WTC11 (cell line): ENCODE measurements around the gene ADAM29. TPM values are rescaled to one million over a fixed set of nuclear protein-coding genes. Genes with fewer than 3 reads are reported as not detected.

Source experiments
- ATAC-seq: fragments of 200-7000 bp; cut with Tn5 transposase; 2 replicates; pipeline ENCODE4 v1.10.0; 2021; ENCODE audit warnings: mild to moderate bottlenecking, moderate library complexity
- CTCF ChIA-PET: fragments of 300-600 bp; sonication (Branson Sonifier 250); formaldehyde crosslinking; loops from one replicate; lab custom pipeline; 2021; ENCODE audit warnings: antibody characterized with exemption; lab: Charles Lee
- POLR2A ChIA-PET: fragments of 350-600 bp; sonication (Branson Sonifier 250); formaldehyde crosslinking; loops from one replicate; lab custom pipeline; 2021; ENCODE audit warnings: antibody characterized with exemption; lab: Charles Lee
- DNase-seq: peaks from one replicate; pipeline ENCODE4 v3.0.0; 2021; ENCODE audit warnings: low spot score
- H3K27ac Mint-ChIP-seq: 2 replicates; pipeline ENCODE4 v1.8.0; 2021; ENCODE audit warnings: mixed read lengths
- H3K27me3 Mint-ChIP-seq: 2 replicates; pipeline ENCODE4 v1.8.0; 2021; ENCODE audit warnings: low read depth, mild to moderate bottlenecking, moderate library complexity, mixed read lengths
- H3K36me3 Mint-ChIP-seq: 2 replicates; pipeline ENCODE4 v1.8.0; 2021; ENCODE audit warnings: mixed read lengths
- H3K4me1 Mint-ChIP-seq: 2 replicates; pipeline ENCODE4 v1.8.0; 2022; ENCODE audit warnings: mixed read lengths
- H3K4me3 Mint-ChIP-seq: 2 replicates; pipeline ENCODE4 v1.8.0; 2021; ENCODE audit warnings: mild to moderate bottlenecking, moderate library complexity, mixed read lengths
- H3K9me3 Mint-ChIP-seq: 2 replicates; pipeline ENCODE4 v1.8.0; 2021; ENCODE audit warnings: mixed read lengths
- CREM ChIP-seq: sonication (generic); formaldehyde crosslinking; IDR thresholded peaks from 2 replicates; pipeline ENCODE4 v1.8.1; 2022; ENCODE audit warnings: mild to moderate bottlenecking, missing genetic modification reagents, moderate library complexity
- KAT7 ChIP-seq: sonication (generic); formaldehyde crosslinking; IDR thresholded peaks from 2 replicates; pipeline ENCODE4 v1.8.1; 2023; ENCODE audit warnings: missing genetic modification reagents, mild to moderate bottlenecking, borderline replicate concordance
- NFATC4 ChIP-seq: fragments of 250-450 bp; sonication (Bioruptor Pico); IDR thresholded peaks from 2 replicates; pipeline ENCODE4 v1.9.0; 2021; ENCODE audit warnings: mild to moderate bottlenecking
- OVOL2 ChIP-seq: fragments of 250-450 bp; sonication (Bioruptor Pico); IDR thresholded peaks from 2 replicates; pipeline ENCODE4 v1.9.0; 2021; ENCODE audit warnings: mild to moderate bottlenecking, borderline replicate concordance
- SMAD4 ChIP-seq: sonication (generic); formaldehyde crosslinking; IDR thresholded peaks from 2 replicates; pipeline ENCODE4 v1.8.0; 2022; ENCODE audit warnings: mild to moderate bottlenecking, missing genetic modification reagents
- ZNF317 ChIP-seq: sonication (generic); formaldehyde crosslinking; IDR thresholded peaks from 2 replicates; pipeline ENCODE4 v1.8.1; 2023; ENCODE audit warnings: low read depth, mild to moderate bottlenecking, moderate library complexity, missing genetic modification reagents, borderline replicate concordance
- ZNF396 ChIP-seq: fragments of 250-450 bp; sonication (Bioruptor Pico); IDR thresholded peaks from 2 replicates; pipeline ENCODE4 v1.8.0; 2021; ENCODE audit warnings: mild to moderate bottlenecking, moderate library complexity, borderline replicate concordance
- ZNF423 ChIP-seq: fragments of 250-450 bp; sonication (Bioruptor Pico); IDR thresholded peaks from 2 replicates; pipeline ENCODE4 v2.1.2; 2022; ENCODE audit warnings: mild to moderate bottlenecking, moderate library complexity
- total RNA-seq: library from RNA; stranded (reverse); gene quantifications from 3 replicates; pipeline ENCODE4 v1.2.3, GENCODE V29; 2021
- TF ChIP-seq, protein P1 (sequence below): fragments of 200-600 bp; IDR thresholded peaks from 2 replicates; pipeline ENCODE4 v1.8.0; 2022; ENCODE audit warnings: antibody characterized with exemption
- TF ChIP-seq, protein P2 (sequence below): sonication (generic); formaldehyde crosslinking; IDR thresholded peaks from 2 replicates; pipeline ENCODE4 v1.8.1; 2023; ENCODE audit warnings: mild to moderate bottlenecking, missing genetic modification reagents, borderline replicate concordance
- TF ChIP-seq, protein P3 (sequence below): sonication (generic); formaldehyde crosslinking; conservative IDR thresholded peaks from 2 replicates; pipeline ENCODE4 v1.8.1; 2022; ENCODE audit warnings: mild to moderate bottlenecking, missing genetic modification reagents
- TF ChIP-seq, protein P4 (sequence below): sonication (generic); formaldehyde crosslinking; IDR thresholded peaks from 2 replicates; pipeline ENCODE4 v1.8.0; 2022; ENCODE audit warnings: mild to moderate bottlenecking, missing genetic modification reagents
- TF ChIP-seq, protein P5 (sequence below): fragments of 250-450 bp; sonication (Bioruptor Pico); IDR thresholded peaks from 2 replicates; pipeline ENCODE4 v2.1.2; 2022; ENCODE audit warnings: mild to moderate bottlenecking, moderate library complexity
- TF ChIP-seq, protein P6 (sequence below): fragments of 250-450 bp; sonication (Bioruptor Pico); conservative IDR thresholded peaks from 2 replicates; pipeline ENCODE4 v1.9.0; 2021; ENCODE audit warnings: mild to moderate bottlenecking
- TF ChIP-seq, protein P7 (sequence below): fragments of 250-450 bp; sonication (Bioruptor Pico); IDR thresholded peaks from 2 replicates; pipeline ENCODE4 v1.8.0; 2021; ENCODE audit warnings: mild to moderate bottlenecking
- TF ChIP-seq, protein P8 (sequence below): fragments of 250-450 bp; sonication (Bioruptor Pico); IDR thresholded peaks from 2 replicates; pipeline ENCODE4 v1.9.0; 2021; ENCODE audit warnings: moderate library complexity, mild to moderate bottlenecking, inconsistent platforms, borderline replicate concordance
- TF ChIP-seq, protein P9 (sequence below): sonication (generic); formaldehyde crosslinking; IDR thresholded peaks from 2 replicates; pipeline ENCODE4 v1.8.0; 2023; ENCODE audit warnings: missing genetic modification reagents

Gene ADAM29
- total RNA-seq, 1 experiment from 2014 or later: not detected

DNA sequence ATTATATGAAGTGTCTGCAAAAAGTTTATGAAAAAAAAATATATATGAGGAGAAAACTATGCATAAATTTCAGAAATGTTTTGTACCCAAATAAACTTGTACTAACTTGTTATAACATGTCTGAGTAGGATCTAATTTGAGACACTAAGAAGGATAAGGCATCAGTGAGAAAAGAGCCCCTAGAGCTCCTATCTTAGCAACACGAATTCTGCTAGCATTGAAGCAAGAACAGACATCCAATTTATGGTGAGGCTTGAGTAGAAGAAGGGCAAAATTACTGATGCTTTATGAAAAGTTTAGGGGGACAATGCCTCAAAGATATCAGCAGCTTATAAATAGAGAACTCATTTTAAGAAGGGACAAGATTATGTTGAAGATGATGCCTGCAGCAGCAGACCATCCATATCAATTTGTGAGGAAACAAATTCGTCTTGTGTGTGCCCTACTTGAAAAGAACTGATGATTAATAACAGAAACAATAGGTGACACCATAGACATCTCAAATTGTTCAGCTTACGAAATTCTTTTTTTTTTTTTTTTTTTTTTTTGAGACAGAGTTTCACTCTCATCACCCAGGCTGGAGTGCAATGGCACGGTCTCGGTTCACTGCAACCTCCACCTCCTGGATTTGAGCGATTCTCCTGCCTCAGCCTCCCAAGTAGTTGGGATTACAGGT lies 35.7 kb upstream of the ADAM29 start:
- TF ChIP-seq, protein P1, sequence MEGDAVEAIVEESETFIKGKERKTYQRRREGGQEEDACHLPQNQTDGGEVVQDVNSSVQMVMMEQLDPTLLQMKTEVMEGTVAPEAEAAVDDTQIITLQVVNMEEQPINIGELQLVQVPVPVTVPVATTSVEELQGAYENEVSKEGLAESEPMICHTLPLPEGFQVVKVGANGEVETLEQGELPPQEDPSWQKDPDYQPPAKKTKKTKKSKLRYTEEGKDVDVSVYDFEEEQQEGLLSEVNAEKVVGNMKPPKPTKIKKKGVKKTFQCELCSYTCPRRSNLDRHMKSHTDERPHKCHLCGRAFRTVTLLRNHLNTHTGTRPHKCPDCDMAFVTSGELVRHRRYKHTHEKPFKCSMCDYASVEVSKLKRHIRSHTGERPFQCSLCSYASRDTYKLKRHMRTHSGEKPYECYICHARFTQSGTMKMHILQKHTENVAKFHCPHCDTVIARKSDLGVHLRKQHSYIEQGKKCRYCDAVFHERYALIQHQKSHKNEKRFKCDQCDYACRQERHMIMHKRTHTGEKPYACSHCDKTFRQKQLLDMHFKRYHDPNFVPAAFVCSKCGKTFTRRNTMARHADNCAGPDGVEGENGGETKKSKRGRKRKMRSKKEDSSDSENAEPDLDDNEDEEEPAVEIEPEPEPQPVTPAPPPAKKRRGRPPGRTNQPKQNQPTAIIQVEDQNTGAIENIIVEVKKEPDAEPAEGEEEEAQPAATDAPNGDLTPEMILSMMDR: no peak
- TF ChIP-seq ZNF423: no peak
- TF ChIP-seq, protein P2, sequence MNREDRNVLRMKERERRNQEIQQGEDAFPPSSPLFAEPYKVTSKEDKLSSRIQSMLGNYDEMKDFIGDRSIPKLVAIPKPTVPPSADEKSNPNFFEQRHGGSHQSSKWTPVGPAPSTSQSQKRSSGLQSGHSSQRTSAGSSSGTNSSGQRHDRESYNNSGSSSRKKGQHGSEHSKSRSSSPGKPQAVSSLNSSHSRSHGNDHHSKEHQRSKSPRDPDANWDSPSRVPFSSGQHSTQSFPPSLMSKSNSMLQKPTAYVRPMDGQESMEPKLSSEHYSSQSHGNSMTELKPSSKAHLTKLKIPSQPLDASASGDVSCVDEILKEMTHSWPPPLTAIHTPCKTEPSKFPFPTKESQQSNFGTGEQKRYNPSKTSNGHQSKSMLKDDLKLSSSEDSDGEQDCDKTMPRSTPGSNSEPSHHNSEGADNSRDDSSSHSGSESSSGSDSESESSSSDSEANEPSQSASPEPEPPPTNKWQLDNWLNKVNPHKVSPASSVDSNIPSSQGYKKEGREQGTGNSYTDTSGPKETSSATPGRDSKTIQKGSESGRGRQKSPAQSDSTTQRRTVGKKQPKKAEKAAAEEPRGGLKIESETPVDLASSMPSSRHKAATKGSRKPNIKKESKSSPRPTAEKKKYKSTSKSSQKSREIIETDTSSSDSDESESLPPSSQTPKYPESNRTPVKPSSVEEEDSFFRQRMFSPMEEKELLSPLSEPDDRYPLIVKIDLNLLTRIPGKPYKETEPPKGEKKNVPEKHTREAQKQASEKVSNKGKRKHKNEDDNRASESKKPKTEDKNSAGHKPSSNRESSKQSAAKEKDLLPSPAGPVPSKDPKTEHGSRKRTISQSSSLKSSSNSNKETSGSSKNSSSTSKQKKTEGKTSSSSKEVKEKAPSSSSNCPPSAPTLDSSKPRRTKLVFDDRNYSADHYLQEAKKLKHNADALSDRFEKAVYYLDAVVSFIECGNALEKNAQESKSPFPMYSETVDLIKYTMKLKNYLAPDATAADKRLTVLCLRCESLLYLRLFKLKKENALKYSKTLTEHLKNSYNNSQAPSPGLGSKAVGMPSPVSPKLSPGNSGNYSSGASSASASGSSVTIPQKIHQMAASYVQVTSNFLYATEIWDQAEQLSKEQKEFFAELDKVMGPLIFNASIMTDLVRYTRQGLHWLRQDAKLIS (CRISPR knock-in tag): no peak
- TF ChIP-seq, protein P3, sequence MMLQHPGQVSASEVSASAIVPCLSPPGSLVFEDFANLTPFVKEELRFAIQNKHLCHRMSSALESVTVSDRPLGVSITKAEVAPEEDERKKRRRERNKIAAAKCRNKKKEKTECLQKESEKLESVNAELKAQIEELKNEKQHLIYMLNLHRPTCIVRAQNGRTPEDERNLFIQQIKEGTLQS (CRISPR knock-in tag): no peak
- TF ChIP-seq, protein P4, sequence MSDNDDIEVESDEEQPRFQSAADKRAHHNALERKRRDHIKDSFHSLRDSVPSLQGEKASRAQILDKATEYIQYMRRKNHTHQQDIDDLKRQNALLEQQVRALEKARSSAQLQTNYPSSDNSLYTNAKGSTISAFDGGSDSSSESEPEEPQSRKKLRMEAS (CRISPR knock-in tag): no peak
- TF ChIP-seq, protein P5, sequence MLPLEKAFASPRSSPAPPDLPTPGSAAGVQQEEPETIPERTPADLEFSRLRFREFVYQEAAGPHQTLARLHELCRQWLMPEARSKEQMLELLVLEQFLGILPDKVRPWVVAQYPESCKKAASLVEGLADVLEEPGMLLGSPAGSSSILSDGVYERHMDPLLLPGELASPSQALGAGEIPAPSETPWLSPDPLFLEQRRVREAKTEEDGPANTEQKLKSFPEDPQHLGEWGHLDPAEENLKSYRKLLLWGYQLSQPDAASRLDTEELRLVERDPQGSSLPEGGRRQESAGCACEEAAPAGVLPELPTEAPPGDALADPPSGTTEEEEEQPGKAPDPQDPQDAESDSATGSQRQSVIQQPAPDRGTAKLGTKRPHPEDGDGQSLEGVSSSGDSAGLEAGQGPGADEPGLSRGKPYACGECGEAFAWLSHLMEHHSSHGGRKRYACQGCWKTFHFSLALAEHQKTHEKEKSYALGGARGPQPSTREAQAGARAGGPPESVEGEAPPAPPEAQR (CRISPR knock-in tag): no peak
- ATAC-seq (no peak), DNase-seq (no peak)
- ChIA-PET POLR2A (no interaction called here), CTCF (no interaction called here)
- no peaks in the 10 kb centered on the region for H3K27me3 Mint-ChIP-seq
- H3K36me3 Mint-ChIP-seq: no peaks in the 10 kb centered on the region
- no peak overlapping the region for H3K4me3 Mint-ChIP-seq
- 0 out of 2 replicates have a peak overlapping the region, but pooled peaks have one; percentile 20 for H3K27ac Mint-ChIP-seq
- H3K9me3 Mint-ChIP-seq: peaks cover 11% of the 10 kb centered on the region
- H3K4me1 Mint-ChIP-seq: no peaks in the 10 kb centered on the region

DNA sequence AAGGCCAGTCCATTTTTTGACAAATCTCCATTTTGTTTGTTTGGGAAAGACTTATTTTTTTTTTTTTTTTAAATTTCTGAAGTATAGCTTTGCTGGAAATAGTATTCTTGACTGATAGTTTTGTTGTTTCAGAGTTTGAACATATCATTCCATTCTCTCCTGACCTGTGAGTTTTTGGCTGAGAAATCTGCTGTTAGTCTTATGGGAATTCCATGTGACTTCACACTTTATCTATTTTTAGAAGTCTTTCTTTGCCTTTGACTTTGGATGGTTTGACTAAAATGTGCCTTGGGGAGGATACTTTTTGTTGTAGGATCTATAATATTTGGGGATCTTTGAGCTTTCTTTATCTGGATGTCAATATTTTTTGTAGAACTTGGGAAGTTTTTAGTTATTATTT lies 10.7 kb upstream of the ADAM29 start:
- no peak overlapping the region for H3K4me3 Mint-ChIP-seq
- peaks cover 60% of the 10 kb centered on the region for H3K9me3 Mint-ChIP-seq
- ATAC-seq: no peak
- H3K4me1 Mint-ChIP-seq: no peaks in the 10 kb centered on the region
- TF ChIP-seq ZNF317 (CRISPR knock-in tag): peak; percentile 91
- no peak for TF ChIP-seq KAT7 (CRISPR knock-in tag)
- ChIA-PET CTCF (no interaction called here), POLR2A (no interaction called here)
- H3K27ac Mint-ChIP-seq: no peak overlapping the region
- peaks cover 25% of the 10 kb centered on the region for H3K36me3 Mint-ChIP-seq
- H3K27me3 Mint-ChIP-seq: no peaks in the 10 kb centered on the region
- DNase-seq: no peak

DNA sequence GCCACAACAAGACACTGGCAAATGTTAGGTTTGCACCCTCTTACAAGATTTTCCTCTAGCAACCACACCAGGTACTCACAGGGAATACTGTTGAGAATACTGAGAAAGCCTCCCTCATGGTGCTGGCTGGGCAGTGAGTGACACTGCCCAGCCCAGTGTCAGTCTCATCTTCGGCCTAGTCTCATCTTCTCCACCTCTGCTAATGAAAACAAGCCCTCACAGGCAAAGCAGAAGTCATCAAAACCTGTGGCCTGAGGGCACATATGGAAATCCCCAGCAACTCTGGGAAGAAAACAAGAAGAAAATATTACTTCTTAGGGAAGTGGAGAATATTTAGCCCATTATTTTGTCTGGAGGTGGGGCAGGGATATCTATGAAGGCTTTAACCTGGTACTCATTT lies 7.9 kb upstream of the ADAM29 start:
- Mint-ChIP-seq H3K27me3 (no peaks in the 10 kb centered on the region), H3K36me3 (peaks cover 15% of the 10 kb centered on the region), H3K4me3 (no peak overlapping the region), H3K4me1 (no peaks in the 10 kb centered on the region), H3K9me3 (peaks cover 41% of the 10 kb centered on the region), H3K27ac (no peak overlapping the region)
- ChIA-PET CTCF (no interaction called here), POLR2A (no interaction called here)
- no peak for ATAC-seq
- DNase-seq: no peak
- TF ChIP-seq, protein P6, sequence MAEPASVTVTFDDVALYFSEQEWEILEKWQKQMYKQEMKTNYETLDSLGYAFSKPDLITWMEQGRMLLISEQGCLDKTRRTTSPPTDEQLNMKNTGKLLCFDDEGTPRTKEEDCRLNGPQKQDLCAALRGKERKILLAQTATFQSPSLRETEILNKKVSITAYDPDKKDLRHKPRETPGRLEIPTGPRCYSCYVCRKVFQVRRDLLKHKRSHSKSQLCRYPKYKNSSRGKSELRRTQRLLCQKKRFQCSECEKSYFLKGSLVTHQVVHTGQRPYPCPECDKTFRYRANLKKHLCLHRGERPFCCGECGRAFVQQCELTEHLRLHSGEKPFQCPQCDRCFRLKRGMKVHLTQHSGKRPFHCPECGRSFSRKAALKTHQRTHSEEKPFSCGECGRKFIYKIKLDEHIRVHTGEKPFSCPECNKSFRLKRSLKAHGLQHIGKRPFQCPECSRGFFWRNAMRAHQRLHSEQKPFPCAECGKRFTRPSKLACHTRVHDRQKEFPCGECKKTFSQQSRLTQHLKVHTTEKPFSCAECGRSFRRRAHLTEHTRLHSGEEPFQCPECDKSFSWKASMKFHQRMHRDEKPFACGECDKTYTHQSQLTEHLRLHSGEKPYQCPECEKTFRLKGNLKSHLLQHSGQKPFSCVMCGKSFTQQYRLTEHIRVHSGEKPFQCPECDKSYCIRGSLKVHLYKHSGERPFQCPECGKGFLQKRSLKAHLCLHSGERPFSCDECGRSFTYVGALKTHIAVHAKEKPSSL (CRISPR knock-in tag): no peak
- TF ChIP-seq, protein P7, sequence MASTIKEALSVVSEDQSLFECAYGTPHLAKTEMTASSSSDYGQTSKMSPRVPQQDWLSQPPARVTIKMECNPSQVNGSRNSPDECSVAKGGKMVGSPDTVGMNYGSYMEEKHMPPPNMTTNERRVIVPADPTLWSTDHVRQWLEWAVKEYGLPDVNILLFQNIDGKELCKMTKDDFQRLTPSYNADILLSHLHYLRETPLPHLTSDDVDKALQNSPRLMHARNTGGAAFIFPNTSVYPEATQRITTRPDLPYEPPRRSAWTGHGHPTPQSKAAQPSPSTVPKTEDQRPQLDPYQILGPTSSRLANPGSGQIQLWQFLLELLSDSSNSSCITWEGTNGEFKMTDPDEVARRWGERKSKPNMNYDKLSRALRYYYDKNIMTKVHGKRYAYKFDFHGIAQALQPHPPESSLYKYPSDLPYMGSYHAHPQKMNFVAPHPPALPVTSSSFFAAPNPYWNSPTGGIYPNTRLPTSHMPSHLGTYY: no peak
- TF ChIP-seq, protein P8, sequence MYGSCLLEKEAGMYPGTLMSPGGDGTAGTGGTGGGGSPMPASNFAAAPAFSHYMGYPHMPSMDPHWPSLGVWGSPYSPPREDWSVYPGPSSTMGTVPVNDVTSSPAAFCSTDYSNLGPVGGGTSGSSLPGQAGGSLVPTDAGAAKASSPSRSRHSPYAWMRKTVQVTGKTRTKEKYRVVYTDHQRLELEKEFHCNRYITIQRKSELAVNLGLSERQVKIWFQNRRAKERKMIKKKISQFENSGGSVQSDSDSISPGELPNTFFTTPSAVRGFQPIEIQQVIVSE (CRISPR knock-in tag): no peak
- TF ChIP-seq KAT7 (CRISPR knock-in tag) (no peak), SMAD4 (CRISPR knock-in tag) (no peak), OVOL2 (CRISPR knock-in tag) (no peak), CREM (CRISPR knock-in tag) (no peak), NFATC4 (CRISPR knock-in tag) (no peak), ZNF396 (no peak)
- TF ChIP-seq, protein P9, sequence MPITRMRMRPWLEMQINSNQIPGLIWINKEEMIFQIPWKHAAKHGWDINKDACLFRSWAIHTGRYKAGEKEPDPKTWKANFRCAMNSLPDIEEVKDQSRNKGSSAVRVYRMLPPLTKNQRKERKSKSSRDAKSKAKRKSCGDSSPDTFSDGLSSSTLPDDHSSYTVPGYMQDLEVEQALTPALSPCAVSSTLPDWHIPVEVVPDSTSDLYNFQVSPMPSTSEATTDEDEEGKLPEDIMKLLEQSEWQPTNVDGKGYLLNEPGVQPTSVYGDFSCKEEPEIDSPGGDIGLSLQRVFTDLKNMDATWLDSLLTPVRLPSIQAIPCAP (CRISPR knock-in tag): no peak
- TF ChIP-seq, protein P4 (CRISPR knock-in tag): no peak
